ENCODE data around the gene PRR5L.

GRCh38 chr11:36487619-36488018 is 191.5 kb downstream of the PRR5L start:
- TF ChIP-seq CTCF (IDR thresholded peaks at IDR 0.05) (no peak), EZH2 (IDR thresholded peaks at IDR 0.05) (no peak)

Measured in neural progenitor cell (in vitro differentiated cells).